Activated CD4-positive, alpha-beta T cell treated with anti-CD3 and anti-CD28 coated beads for 48 hours (primary cell): ENCODE results near the gene DIRAS3.
"Not testable (repeated sequence)": the region's sequence is repeated elsewhere in the genome, so short reads cannot be mapped to it uniquely, and the experiment has no call there.

Experiments used
- DNase-seq: peaks from one replicate; pipeline ENCODE4 v3.0.0-alpha.2; 2020

DIRAS3 gene

DNA sequence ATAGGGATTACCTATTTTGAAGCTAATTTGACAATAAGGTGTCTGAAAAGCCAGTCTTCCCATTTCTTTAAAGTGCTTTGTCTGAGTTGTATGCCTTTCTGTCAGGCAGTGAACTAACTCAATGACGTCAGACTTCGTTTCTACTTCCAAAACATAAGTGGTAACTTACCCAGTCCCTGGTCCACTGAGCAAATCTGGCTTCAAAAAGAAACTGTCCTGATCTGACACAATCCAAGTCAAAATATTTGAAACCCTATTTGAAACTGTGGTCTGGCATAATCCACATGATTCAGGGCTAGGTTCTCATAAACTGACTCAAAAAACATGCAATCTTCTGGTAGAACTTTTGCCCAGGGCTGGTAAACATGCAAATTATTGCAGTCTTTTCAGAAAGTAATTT is 34.0 kb downstream of the DIRAS3 start:
- DNase-seq, result no peak

DNA sequence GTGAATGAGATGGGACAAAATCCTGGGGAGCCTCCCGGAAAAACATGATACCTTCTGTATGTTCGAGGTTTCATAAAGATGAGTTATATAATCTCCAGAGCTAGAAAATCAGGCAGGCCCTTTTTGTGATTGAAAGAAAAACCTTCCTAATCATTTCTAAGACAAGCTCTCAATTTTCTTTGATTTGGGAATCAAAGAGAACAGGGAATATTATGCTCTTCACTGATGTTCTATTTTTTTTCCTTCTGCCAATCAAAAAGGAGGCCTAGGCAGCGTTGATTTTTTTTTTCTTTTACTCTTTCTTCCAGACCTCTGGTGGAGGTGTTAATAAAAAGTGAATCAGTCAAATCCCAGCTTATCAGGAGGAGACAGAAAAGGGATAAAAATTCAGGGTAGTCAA is 34.5 kb downstream of the DIRAS3 start:
- no peak for DNase-seq

DNA sequence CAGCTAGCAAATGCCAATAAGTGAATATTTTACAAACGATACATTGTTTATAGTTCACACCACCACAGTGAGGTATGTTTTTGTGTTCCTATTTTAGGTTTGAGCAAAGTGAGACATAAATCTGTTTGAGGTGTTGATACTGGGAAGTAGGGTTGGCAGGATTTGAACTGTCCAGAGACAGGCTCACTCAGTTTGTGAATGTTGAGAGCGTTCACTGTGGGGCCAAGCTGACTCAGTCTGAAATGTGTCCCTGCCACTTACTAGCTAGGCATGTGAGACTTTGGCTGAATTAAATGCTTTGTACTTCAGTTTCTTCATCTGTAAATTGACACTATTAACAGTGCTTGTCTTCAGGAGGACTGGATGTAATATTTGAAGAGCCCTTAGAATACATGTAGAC is 35.1 kb downstream of the DIRAS3 start:
- DNase-seq, result no peak

DNA sequence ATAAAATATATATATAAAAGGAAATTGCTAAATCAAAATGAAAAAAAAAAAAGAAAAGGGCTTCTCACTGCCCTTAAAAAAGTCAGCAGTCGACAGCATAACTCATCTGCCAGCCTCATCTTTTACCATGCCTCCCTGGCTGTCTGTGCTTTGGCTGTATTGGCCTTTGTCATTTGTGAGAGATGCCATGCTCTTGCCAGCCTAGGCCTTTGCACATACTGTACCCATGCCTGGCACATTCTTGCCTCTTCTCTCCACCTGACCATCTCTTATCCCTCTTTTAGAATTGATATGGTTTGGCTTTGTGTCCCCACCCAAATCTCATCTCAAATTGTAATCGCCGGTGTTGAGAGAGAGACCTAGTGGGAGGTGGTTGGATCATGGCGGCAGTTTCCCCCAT is 37.1 kb downstream of the DIRAS3 start:
- no peak for DNase-seq

DNA sequence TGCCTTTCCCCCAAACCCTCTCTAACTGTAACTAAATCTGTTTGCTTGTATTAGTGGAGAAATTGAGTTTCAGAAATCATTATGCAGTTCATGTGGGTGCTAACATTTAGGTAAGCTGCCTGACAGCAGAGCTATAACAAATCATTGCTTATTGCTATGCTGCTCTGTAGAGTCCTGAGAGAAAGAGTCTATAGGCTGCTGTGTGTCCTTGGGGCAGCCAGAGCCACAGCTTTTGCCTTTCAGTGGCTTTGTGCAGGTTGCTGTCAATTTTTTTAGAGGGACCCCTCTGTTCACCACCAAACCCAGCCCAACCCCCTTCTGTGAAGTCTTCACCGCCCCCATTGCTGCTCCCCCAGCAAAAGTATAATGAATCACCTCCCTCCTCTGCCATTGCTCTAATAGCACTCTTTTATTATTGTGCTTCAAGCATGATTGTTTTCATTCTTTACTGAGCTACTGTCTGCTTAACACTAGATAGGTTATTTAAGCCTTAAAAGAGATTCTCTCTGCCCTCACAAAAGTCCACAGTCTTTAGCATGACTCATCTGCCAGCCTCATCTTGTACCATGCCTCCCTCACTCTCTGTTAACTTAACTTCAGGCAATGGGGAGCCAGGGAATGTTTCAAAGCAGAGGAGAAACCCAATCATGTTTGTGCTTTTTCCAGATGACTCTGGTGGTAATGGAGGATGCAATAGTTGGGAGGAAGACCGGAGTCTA is 38.6 kb downstream of the DIRAS3 start:
- no peak for DNase-seq

DNA sequence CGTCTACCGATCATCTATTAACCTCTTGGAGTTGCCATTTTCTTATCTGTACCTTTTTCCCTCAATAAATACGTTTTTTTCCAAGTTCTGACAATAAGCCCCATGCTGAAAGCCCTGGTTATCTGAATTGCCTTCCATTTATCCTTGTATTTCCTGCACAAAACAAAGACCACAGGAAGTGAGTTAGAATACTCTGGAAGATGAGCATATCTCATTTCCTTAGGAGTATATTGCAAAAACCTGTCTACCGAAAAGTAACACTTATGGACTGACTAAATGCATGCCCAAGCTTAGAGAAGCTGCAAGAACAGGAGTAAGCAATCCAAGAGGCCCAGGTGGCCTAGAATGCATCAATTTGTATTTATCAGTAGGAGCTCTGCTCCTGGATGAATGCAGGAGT is 39.9 kb downstream of the DIRAS3 start:
- DNase-seq, result no peak

DNA sequence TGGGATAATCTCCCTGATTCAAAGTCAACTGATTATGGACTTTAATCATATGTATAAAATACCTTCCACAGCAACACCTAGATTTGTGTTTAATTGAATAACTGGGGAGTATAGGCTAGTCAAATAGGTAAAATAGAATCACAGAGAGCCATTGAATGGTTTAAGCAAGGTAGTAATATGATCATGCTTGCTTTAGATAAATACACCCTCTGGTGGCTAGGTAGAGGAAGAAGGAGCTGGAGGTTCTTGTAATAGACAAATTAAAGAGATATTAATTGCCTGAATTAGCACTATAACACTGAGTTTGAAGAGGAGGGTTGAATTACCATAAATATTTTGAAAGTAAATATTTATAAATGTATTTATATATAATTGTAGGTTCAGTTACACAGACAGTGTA is 40.3 kb downstream of the DIRAS3 start:
- no peak for DNase-seq

DNA sequence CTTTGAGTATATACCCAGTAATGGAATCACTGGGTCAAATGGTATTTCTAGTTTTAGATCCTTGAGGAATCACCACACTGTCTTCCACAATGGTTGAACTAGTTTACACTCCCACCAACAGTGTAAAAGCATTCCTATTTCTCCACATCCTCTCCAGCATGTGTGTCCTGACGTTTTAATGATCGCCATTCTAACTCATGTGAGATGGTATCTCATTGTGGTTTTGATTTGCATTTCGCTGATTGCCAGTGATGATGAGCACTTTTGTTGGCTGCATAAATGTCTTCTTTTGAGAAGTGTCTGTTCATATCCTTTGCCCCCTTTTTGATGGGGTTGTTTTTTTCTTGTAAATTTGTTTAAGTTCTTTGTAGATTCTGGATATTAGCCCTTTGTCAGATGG is 46.8 kb downstream of the DIRAS3 start:
- not testable (repeated sequence) for DNase-seq

DNA sequence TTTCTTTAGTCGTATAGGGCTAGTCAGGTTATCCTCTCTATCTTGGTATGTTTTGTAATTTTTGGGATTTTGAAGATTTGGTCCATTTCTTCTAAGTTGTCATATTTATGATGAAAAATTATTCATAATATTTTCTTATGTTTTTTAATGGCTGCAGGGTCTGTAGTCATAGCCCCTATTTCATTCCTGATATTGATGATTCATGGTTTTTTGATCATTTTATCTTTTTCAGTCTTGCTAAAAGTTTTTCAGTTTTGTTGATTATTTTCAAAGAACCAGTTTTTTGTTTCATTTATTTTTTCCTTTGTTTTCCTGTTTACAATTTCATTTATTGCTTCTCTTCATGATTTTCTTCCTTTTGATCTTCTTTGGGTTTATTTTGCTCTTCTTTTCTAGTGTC is 50.2 kb downstream of the DIRAS3 start:
- DNase-seq, result no peak

DNA sequence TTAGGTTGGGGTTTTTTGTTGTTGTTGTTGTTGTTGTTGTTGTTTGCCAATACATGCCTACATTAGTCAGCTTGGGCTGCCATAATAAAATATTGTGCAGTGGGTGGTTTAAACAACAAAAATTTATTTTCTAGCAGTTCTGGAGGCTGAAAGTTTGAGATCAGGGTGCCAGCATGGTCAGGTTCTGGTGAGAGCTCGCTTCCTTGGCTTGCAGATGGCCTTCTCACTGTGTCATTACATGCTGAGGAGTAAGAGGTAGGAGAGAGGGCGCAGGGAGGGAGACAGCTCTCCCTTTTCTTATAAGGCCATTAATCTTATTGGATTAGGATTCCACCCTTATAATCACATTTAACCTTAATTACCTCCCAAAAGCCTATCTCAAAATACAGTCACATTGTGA is 52.7 kb downstream of the DIRAS3 start:
- no peak for DNase-seq
